ENCODE data around the gene SHC3.

SHC3 gene

GRCh38 chr9:89078860-89079259, 99.8 kb downstream of the SHC3 start:
- peak in 1 of 42 donors; percentile 5 for DNase-seq
- intact Hi-C loops (cut with DNase I), result no loop called here

- intact Hi-C loops (cut with DNase I), result no loop called here
- DNase-seq, result peak in 2 of 42 donors; percentile 34 to 35
Observed at GRCh38 chr9:89078421-89078820, 100.2 kb downstream of the SHC3 start.

- intact Hi-C loops (cut with DNase I), result no loop called here
- peak in 3 of 42 donors; percentile 3 to 41 (median 37) for DNase-seq
Observed at GRCh38 chr9:89077519-89077918, 101.1 kb downstream of the SHC3 start.

- intact Hi-C loops (cut with DNase I), result no loop called here
- no peak for DNase-seq
Observed at GRCh38 chr9:89073397-89073796, 105.2 kb downstream of the SHC3 start.

- intact Hi-C loops (cut with DNase I), result no loop called here
- DNase-seq, result no peak
Observed at GRCh38 chr9:89071591-89071990, 107.0 kb downstream of the SHC3 start.

GRCh38 chr9:89066835-89067234, 111.8 kb downstream of the SHC3 start:
- intact Hi-C loops (cut with DNase I), result no loop called here
- no peak for DNase-seq

GRCh38 chr9:89065921-89066320, 112.7 kb downstream of the SHC3 start:
- no peak for DNase-seq
- intact Hi-C loops (cut with DNase I), result no loop called here

GRCh38 chr9:89060790-89061189, 117.8 kb downstream of the SHC3 start:
- intact Hi-C loops (cut with DNase I), result no loop called here
- DNase-seq, result no peak

GRCh38 chr9:89059925-89060506, 118.6 kb downstream of the SHC3 start:
- DNase-seq, result no peak
- intact Hi-C loops (cut with DNase I), result no loop called here

- no peak for DNase-seq
- intact Hi-C loops (cut with DNase I), result no loop called here
Observed at GRCh38 chr9:89058906-89059305, 119.7 kb downstream of the SHC3 start.

GRCh38 chr9:89054865-89055495, 123.6 kb downstream of the SHC3 start:
- intact Hi-C loops (cut with DNase I), result no loop called here
- DNase-seq, result peak in 1 of 42 donors; percentile 13

GRCh38 chr9:89053301-89053700, 125.3 kb downstream of the SHC3 start:
- DNase-seq, result peak in 1 of 42 donors; percentile 4
- intact Hi-C loops (cut with DNase I), result no loop called here

GRCh38 chr9:89052470-89053097, 126.0 kb downstream of the SHC3 start:
- DNase-seq, result peak in 1 of 42 donors; percentile 8
- intact Hi-C loops (cut with DNase I), result no loop called here

GRCh38 chr9:89051421-89052025, 127.1 kb downstream of the SHC3 start:
- intact Hi-C loops (cut with DNase I), result no loop called here
- DNase-seq, result peak in 1 of 42 donors; percentile 32

- intact Hi-C loops (cut with DNase I), result no loop called here
- peak in 1 of 42 donors; percentile 28 for DNase-seq
Observed at GRCh38 chr9:89049646-89050045, 129.0 kb downstream of the SHC3 start.

- intact Hi-C loops (cut with DNase I), result no loop called here
- peak in 1 of 42 donors; percentile 34 for DNase-seq
Observed at GRCh38 chr9:89048616-89049015, 130.0 kb downstream of the SHC3 start.

GRCh38 chr9:89047667-89048066, 131.0 kb downstream of the SHC3 start:
- intact Hi-C loops (cut with DNase I), result no loop called here
- no peak for DNase-seq

GRCh38 chr9:89046832-89047231, 131.8 kb downstream of the SHC3 start:
- intact Hi-C loops (cut with DNase I), result no loop called here
- DNase-seq, result peak in 1 of 42 donors; percentile 9

GRCh38 chr9:89044881-89045280, 133.7 kb downstream of the SHC3 start:
- intact Hi-C loops (cut with DNase I), result no loop called here
- peak in 1 of 42 donors; percentile 25 for DNase-seq

- DNase-seq, result peak in 1 of 42 donors; percentile 4
- intact Hi-C loops (cut with DNase I), result no loop called here
Observed at GRCh38 chr9:89044104-89044503, 134.5 kb downstream of the SHC3 start.
